Measurements from ENCODE around the gene RNU4-1. TPM values are rescaled to one million over a fixed set of nuclear protein-coding genes. Genes with fewer than 3 reads are reported as not detected.
"Not testable (repeated sequence)": the region's sequence is repeated elsewhere in the genome, so short reads cannot be mapped to it uniquely, and the experiment has no call there.

Gene RNU4-1
- not detected in 2 replicates for total RNA-seq (2014; rRNA removed; shearing (Covaris generic); ENCODE audit: low replicate concordance)

- no peaks in the 10 kb centered on the region for H3K9me3 ChIP-seq
- no peaks in the 10 kb centered on the region for H3K36me3 ChIP-seq
- peak within 1 kb of the TSS; percentile 52 for H3K4me3 ChIP-seq
- no peaks in the 10 kb centered on the region for H3K27me3 ChIP-seq
- DNase-seq = peak; percentile 84
Observed at GRCh38 chr12:120292661-120293531, at the start of gene RNU4-1. Gene RNU4-1 (minus strand): TSS chr12:120293237.

- no peak overlapping the region for H3K4me3 ChIP-seq
- no peaks in the 10 kb centered on the region for H3K36me3 ChIP-seq
- peaks cover 2% of the 10 kb centered on the region; the same call in 1 of the 2 replicates for H3K9me3 ChIP-seq
- DNase-seq = no peak
- no peaks in the 10 kb centered on the region for H3K27me3 ChIP-seq
Observed at GRCh38 chr12:120342175-120343038, 49.4 kb upstream of the RNU4-1 start.

DNA sequence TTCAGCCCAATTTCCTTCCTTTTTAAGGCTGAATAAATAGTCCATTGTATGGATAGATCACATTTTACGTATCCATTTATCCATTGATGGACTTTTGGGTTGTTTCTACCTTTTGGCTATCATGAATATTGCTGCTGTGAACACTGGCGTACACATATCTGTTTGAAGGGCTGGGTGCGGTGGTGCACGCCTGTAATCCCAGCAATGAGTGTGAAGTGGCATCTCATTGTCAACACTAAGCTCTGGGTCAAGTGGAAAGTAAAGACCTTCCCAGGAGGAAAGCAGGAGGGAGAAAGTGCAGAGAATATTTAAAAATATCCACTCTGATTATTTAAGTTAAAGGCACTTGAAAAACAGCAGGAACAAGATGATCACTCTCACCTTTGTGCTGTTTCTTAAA, 46.2 kb upstream of the RNU4-1 start:
- DNase-seq = no peak
- peaks cover 8% of the 10 kb centered on the region for H3K9me3 ChIP-seq
- H3K36me3 ChIP-seq = no peaks in the 10 kb centered on the region
- no peak overlapping the region for H3K4me3 ChIP-seq
- H3K27me3 ChIP-seq = no peaks in the 10 kb centered on the region

- no peaks in the 10 kb centered on the region for H3K27me3 ChIP-seq
- H3K36me3 ChIP-seq = no peaks in the 10 kb centered on the region
- no peak overlapping the region for H3K4me3 ChIP-seq
- no peak for DNase-seq
- peaks cover 8% of the 10 kb centered on the region for H3K9me3 ChIP-seq
Observed at GRCh38 chr12:120337730-120338129, 44.7 kb upstream of the RNU4-1 start.

- not testable (repeated sequence) for H3K9me3 ChIP-seq, DNase-seq, H3K36me3 ChIP-seq, H3K4me3 ChIP-seq, H3K27me3 ChIP-seq
Observed at GRCh38 chr12:120336392-120336791, 43.4 kb upstream of the RNU4-1 start.

DNA sequence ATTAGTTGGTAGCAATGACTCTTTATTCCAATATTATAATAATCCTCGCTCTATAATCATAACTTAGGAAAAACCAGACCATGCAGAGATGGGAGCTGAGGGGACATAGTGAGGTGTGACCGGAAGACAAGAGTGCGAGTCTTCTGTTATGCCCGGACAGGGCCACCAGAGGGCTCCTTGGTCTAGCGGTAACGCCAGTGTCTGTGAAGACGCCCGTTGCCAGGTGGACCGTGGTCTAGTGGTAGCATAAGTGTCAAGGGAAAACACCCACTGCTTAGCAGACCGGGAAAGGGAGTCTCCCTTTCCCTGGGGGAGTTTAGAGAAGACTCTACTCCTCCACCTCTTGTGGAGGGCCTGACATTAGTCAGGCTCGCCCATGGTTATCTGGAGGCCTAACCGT, 42.4 kb upstream of the RNU4-1 start:
- not testable (repeated sequence) for H3K9me3 ChIP-seq, H3K36me3 ChIP-seq, H3K4me3 ChIP-seq, H3K27me3 ChIP-seq
- peak; percentile 56 for DNase-seq

GRCh38 chr12:120332523-120332922, 39.5 kb upstream of the RNU4-1 start:
- no peaks in the 10 kb centered on the region for H3K36me3 ChIP-seq
- no peak overlapping the region for H3K4me3 ChIP-seq
- H3K27me3 ChIP-seq = no peaks in the 10 kb centered on the region
- peaks cover 7% of the 10 kb centered on the region for H3K9me3 ChIP-seq
- DNase-seq = no peak

GRCh38 chr12:120332041-120332440, 39.0 kb upstream of the RNU4-1 start:
- H3K4me3 ChIP-seq = no peak overlapping the region
- H3K9me3 ChIP-seq = peaks cover 6% of the 10 kb centered on the region
- H3K36me3 ChIP-seq = no peaks in the 10 kb centered on the region
- no peak for DNase-seq
- no peaks in the 10 kb centered on the region for H3K27me3 ChIP-seq

DNA sequence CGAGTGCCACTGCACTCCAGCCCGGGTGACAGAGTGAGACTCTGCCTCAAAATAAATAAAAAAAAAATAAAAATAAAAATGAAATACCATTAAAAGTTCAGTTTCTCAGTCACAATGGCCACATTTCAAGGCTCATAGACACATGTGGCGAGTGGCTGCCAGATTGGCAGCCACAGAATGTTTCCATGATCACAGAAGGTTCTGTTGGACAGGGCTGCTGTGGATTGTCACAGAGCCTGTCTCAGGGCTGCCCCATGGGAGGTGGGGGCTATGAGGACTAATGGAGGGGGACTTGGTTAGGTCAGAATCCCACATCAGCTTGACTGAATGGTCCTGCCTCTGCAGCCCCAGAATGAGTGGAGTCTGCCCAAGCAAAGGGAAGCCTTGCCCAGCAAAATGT, 38.4 kb upstream of the RNU4-1 start:
- no peak overlapping the region for H3K4me3 ChIP-seq
- no peaks in the 10 kb centered on the region for H3K27me3 ChIP-seq
- DNase-seq = no peak
- H3K9me3 ChIP-seq = peaks cover 2% of the 10 kb centered on the region; the same call in 1 of the 2 replicates
- H3K36me3 ChIP-seq = no peaks in the 10 kb centered on the region

- H3K36me3 ChIP-seq = no peaks in the 10 kb centered on the region
- no peaks in the 10 kb centered on the region for H3K27me3 ChIP-seq
- no peak overlapping the region for H3K4me3 ChIP-seq
- H3K9me3 ChIP-seq = no peaks in the 10 kb centered on the region
- no peak for DNase-seq
Observed at GRCh38 chr12:120328228-120328627, 35.2 kb upstream of the RNU4-1 start.

DNA sequence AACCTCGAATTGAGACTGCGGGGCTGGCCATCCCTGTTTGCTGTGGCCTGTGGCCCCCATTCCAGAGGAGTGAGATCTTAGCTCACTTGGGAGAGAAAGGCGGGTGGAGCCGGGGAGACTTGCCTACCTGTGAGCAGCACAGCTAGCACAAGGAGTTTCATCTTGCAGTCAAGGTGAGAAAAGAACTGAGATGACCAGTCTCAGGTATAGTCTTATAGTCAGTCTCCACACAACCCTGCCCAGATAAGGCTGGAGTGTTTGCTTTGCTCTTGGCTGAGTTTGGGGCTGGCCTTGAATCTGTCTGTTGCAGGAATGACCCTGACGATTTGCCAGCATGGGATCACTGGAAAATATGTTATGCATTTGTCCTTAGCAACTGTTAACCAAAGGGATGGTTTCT, 34.6 kb upstream of the RNU4-1 start, which contains the start of gene PLA2G1B:
TSS of gene PLA2G1B (minus strand) at position 187 of the 400 bp plus-strand sequence. CDS start at position 161, 26 bp downstream.
- Histone ChIP-seq H3K4me3 (no peak within 1 kb of the TSS), H3K36me3 (no peaks in the 10 kb centered on the region), H3K9me3 (no peaks in the 10 kb centered on the region), H3K27me3 (no peaks in the 10 kb centered on the region)
- DNase-seq = no peak

GRCh38 chr12:120324841-120325417, 31.9 kb upstream of the RNU4-1 start:
- H3K9me3 ChIP-seq = no peaks in the 10 kb centered on the region
- DNase-seq = no peak
- no peaks in the 10 kb centered on the region for H3K27me3 ChIP-seq
- no peaks in the 10 kb centered on the region for H3K36me3 ChIP-seq
- no peak overlapping the region; the same call in 1 of the 2 replicates for H3K4me3 ChIP-seq

- Histone ChIP-seq H3K27me3 (no peaks in the 10 kb centered on the region), H3K4me3 (no peak overlapping the region), H3K36me3 (no peaks in the 10 kb centered on the region), H3K9me3 (no peaks in the 10 kb centered on the region)
- no peak for DNase-seq
Observed at GRCh38 chr12:120323772-120324171, 30.7 kb upstream of the RNU4-1 start.

- DNase-seq = no peak
- Histone ChIP-seq H3K27me3 (no peaks in the 10 kb centered on the region), H3K9me3 (no peaks in the 10 kb centered on the region), H3K36me3 (no peaks in the 10 kb centered on the region), H3K4me3 (no peak overlapping the region)
Observed at GRCh38 chr12:120321382-120322202, 28.6 kb upstream of the RNU4-1 start.

- H3K27me3 ChIP-seq = no peaks in the 10 kb centered on the region
- H3K4me3 ChIP-seq = peak overlapping the region; percentile 71
- H3K9me3 ChIP-seq = no peaks in the 10 kb centered on the region
- peak; percentile 99 for DNase-seq
- no peaks in the 10 kb centered on the region for H3K36me3 ChIP-seq
Observed at GRCh38 chr12:120317224-120318105, 24.4 kb upstream of the RNU4-1 start.
